22Rv1 (cell line): Measurements from ENCODE around the gene ZNF804A.

Experiments
- ZFX ChIP-seq: fragments of 450-650 bp; IDR thresholded peaks from 2 replicates; pipeline ENCODE4 v1.6.1; 2017; ENCODE audit warnings: antibody characterized with exemption, borderline replicate concordance
- TF ChIP-seq, protein P1 (sequence below): fragments of 450-650 bp; IDR thresholded peaks from 2 replicates; pipeline ENCODE4 v1.5.1; 2017; ENCODE audit warnings: mild to moderate bottlenecking

DNA sequence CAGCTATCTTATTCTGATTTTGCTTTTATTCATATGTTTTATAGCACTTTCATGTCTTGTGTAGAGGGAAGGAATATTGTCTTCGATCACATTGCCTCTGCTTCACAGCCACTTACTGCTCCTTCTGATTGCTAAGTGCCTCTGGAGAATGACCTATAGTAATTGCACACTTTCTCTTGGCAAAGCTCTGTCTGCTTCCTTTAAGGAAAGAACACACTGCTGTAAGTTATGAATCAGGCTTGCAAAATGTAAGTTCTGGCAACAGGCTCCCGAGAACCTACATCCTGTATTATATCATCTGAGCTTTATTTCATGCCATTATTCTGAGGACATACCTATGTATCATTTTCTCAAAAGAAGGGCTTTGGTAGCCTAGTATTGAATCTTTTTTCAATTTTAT is 170.7 kb downstream of the ZNF804A start:
- TF ChIP-seq, protein P1, sequence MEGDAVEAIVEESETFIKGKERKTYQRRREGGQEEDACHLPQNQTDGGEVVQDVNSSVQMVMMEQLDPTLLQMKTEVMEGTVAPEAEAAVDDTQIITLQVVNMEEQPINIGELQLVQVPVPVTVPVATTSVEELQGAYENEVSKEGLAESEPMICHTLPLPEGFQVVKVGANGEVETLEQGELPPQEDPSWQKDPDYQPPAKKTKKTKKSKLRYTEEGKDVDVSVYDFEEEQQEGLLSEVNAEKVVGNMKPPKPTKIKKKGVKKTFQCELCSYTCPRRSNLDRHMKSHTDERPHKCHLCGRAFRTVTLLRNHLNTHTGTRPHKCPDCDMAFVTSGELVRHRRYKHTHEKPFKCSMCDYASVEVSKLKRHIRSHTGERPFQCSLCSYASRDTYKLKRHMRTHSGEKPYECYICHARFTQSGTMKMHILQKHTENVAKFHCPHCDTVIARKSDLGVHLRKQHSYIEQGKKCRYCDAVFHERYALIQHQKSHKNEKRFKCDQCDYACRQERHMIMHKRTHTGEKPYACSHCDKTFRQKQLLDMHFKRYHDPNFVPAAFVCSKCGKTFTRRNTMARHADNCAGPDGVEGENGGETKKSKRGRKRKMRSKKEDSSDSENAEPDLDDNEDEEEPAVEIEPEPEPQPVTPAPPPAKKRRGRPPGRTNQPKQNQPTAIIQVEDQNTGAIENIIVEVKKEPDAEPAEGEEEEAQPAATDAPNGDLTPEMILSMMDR = no peak
- no peak for TF ChIP-seq ZFX
